PC-9 (cell line): Measurements from ENCODE around the gene FAXC.

Experiments used
- EZH2 ChIP-seq: fragments of 200-600 bp; sonication (generic); IDR thresholded peaks from 2 replicates; pipeline ENCODE4 v1.8.0; 2017; ENCODE audit warnings: antibody characterized with exemption, low read depth
- TF ChIP-seq, protein P1 (sequence below): fragments of 200-600 bp; sonication (generic); conservative IDR thresholded peaks from 2 replicates; pipeline ENCODE4 v1.6.1; 2017; ENCODE audit warnings: mixed run types, antibody characterized with exemption, mild to moderate bottlenecking, moderate library complexity

DNA sequence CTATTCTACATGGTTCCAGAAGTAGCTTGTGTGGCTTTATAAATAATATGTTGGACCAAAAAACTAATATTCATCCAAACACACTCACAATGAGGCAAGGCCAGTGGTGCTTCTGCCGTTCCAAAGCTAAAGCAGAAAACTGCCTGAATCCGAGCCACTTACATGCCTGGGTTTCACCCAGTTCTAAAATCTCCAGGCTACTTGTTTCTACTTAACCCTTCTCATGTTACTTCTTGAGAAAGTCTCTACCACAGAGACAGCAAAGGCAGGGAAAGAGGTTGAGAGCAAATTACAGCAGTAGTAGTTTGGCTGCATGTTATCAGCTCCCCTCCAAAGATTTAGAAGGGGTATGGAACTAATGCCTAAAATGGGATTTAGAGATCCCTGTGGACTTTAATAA, 62.0 kb downstream of the FAXC start:
- TF ChIP-seq, protein P1, sequence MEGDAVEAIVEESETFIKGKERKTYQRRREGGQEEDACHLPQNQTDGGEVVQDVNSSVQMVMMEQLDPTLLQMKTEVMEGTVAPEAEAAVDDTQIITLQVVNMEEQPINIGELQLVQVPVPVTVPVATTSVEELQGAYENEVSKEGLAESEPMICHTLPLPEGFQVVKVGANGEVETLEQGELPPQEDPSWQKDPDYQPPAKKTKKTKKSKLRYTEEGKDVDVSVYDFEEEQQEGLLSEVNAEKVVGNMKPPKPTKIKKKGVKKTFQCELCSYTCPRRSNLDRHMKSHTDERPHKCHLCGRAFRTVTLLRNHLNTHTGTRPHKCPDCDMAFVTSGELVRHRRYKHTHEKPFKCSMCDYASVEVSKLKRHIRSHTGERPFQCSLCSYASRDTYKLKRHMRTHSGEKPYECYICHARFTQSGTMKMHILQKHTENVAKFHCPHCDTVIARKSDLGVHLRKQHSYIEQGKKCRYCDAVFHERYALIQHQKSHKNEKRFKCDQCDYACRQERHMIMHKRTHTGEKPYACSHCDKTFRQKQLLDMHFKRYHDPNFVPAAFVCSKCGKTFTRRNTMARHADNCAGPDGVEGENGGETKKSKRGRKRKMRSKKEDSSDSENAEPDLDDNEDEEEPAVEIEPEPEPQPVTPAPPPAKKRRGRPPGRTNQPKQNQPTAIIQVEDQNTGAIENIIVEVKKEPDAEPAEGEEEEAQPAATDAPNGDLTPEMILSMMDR = no peak
- TF ChIP-seq EZH2 = no peak
